AG04449 (cell line): ENCODE data around the gene KRTAP5-3.

ENCODE experiments used
- CTCF ChIA-PET: fragments of 350-600 bp; formaldehyde crosslinking; extraction: SDS; loops from one replicate; lab custom pipeline; 2021; ENCODE audit warnings: antibody characterized with exemption; lab: Yijun Ruan, JAX
- POLR2A ChIA-PET: fragments of 400-600, 350-600 bp; formaldehyde crosslinking; extraction: SDS; loops from one replicate; lab custom pipeline; 2020; ENCODE audit warnings: antibody characterized with exemption, inconsistent platforms; lab: Yijun Ruan, JAX
- DNase-seq: peaks from one replicate; pipeline ENCODE4 v3.0.0-alpha.2; 2010; ENCODE audit warnings: low read depth, low spot score
- H3K4me3 ChIP-seq: 2 replicates; pipeline ENCODE4 v1.5.1; 2011; ENCODE audit warnings: low read depth, mild to moderate bottlenecking, control low read depth, low read length
- TF ChIP-seq, protein P1 (sequence below): IDR thresholded peaks from one replicate; pipeline ENCODE4 v1.5.1; 2011; ENCODE audit warnings: mild to moderate bottlenecking, moderate library complexity, low read length, control low read depth, inconsistent platforms; ENCODE audit not compliant: insufficient read depth; ENCODE audit errors: missing control alignments

Gene KRTAP5-3

DNA sequence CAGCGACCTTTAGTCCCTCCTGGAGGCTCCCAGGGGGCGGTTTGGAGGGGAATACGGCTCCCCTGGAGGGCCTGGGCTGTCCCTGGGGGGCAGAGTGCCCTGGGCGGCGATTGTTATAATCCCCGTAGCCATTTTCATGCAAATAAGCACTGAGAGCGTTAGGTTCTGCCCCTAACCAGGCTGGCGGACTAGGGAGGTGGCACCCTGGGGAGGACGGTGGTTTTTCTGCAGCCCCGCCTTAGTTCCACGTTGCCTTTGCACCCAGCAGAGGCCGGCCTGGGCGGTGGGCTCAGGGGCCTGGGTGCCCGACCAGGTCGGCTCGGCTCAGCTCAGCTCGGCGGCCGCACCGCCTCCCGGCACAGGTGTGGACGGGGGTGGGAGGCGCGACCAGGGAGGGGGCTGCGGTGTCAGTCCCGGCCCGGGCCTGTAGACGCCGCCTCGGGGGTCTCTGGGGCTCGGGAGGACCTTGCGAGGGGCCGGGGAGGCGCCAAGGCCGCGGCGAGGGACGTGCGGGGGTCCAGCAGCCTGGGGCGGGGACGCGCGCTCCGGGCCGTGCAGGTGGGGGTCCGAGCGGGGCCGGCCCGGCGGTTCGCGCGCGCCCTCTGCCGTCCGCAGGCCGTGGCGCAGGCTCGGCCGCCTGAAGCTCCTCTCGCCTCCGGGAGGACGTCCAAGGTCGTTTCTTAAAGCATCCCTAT, 33.9 kb downstream of the KRTAP5-3 start:
- ChIA-PET POLR2A (interaction anchor here (0.6 to 0.9 kb wide), 3 partner anchors 28 to 503 kb away, joined by 3 read pairs; partner anchors contain the start of gene TOLLIP), CTCF (interaction anchor here (0.6 to 7.2 kb wide), 41 partner anchors 9 to 727 kb away, joined by 3 to 266 read pairs (median 4); partner anchors contain the start of genes KRTAP5-3 and KRTAP5-5)
- no peak for DNase-seq
- H3K4me3 ChIP-seq: no peak overlapping the region
- TF ChIP-seq, protein P1, sequence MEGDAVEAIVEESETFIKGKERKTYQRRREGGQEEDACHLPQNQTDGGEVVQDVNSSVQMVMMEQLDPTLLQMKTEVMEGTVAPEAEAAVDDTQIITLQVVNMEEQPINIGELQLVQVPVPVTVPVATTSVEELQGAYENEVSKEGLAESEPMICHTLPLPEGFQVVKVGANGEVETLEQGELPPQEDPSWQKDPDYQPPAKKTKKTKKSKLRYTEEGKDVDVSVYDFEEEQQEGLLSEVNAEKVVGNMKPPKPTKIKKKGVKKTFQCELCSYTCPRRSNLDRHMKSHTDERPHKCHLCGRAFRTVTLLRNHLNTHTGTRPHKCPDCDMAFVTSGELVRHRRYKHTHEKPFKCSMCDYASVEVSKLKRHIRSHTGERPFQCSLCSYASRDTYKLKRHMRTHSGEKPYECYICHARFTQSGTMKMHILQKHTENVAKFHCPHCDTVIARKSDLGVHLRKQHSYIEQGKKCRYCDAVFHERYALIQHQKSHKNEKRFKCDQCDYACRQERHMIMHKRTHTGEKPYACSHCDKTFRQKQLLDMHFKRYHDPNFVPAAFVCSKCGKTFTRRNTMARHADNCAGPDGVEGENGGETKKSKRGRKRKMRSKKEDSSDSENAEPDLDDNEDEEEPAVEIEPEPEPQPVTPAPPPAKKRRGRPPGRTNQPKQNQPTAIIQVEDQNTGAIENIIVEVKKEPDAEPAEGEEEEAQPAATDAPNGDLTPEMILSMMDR: peak; percentile 79

DNA sequence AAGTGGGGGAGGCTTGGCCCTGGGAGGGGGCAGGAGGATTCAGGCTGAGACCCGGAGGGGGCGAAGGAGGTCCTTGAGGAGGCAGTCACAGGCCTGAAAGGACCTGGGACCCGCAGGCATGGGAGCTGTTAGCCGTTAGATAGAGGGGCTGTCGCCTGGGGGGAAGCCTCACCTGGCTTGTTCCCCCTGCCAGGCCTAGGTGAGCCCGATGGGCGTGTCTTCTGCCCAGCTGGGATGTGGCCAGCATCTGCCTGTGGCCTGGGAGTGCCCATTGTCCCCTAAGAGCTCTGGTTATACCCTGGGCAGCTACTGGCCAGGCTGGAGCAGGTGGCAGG, 34.4 kb downstream of the KRTAP5-3 start:
- ChIA-PET POLR2A (interaction anchor here (0.6 to 1.1 kb wide), 5 partner anchors 9 to 503 kb away, joined by 3 read pairs; no protein-coding TSS in a partner anchor), CTCF (interaction anchor here (1.0 to 7.2 kb wide), 18 partner anchors 10 to 531 kb away, joined by 3 to 266 read pairs (median 7); partner anchors contain the start of gene KRTAP5-3)
- no peak overlapping the region for H3K4me3 ChIP-seq
- TF ChIP-seq, protein P1: no peak
- no peak for DNase-seq

DNA sequence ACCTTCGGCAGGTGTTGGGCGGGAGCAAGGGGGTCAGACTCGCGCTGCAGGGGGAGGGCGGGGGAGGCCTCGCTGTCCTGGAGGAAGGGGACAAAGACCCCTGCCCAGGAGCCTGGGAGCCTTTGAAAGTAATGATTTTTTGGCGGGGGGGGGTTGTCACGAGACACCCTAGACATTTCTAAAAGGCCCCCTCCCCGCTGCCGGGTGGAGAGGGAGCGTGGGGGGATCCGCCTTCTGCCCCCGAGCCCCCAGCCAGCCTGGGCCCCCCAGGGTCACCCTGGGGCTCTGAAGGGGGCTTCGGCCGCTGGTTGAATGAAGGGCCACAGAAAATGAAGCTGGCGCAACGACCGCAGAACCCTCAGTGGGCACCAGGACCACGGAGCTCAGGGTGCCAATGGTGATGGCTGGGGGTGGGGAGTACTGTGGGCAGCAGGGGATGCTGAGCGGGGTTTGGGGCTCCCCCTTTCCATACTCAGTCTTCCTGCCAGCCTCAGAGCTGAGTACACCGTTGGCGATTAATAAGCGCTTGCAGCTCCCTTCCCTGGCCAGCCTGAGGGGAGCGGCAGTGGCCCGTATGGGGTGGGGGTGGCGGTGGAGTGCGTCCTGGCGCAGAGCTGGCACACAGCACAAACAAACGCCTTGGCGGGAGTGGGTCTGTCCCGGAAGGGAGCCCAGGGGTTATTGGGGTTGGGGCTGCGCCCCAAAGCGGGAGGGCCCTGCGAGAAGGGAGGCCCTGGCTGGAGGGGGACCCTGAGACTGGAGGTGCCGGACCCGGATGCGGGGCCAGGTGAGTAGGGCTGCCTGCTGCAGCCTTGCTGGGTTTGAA, 35.0 kb downstream of the KRTAP5-3 start:
- TF ChIP-seq, protein P1: no peak
- ChIA-PET POLR2A (interaction anchor here (0.6 to 1.1 kb wide), 3 partner anchors 8 to 263 kb away, joined by 3 read pairs; no protein-coding TSS in a partner anchor), CTCF (interaction anchor here (1.0 to 7.2 kb wide), 13 partner anchors 9 to 532 kb away, joined by 3 to 266 read pairs (median 9); partner anchors contain the start of gene KRTAP5-3)
- no peak overlapping the region for H3K4me3 ChIP-seq
- DNase-seq: no peak

DNA sequence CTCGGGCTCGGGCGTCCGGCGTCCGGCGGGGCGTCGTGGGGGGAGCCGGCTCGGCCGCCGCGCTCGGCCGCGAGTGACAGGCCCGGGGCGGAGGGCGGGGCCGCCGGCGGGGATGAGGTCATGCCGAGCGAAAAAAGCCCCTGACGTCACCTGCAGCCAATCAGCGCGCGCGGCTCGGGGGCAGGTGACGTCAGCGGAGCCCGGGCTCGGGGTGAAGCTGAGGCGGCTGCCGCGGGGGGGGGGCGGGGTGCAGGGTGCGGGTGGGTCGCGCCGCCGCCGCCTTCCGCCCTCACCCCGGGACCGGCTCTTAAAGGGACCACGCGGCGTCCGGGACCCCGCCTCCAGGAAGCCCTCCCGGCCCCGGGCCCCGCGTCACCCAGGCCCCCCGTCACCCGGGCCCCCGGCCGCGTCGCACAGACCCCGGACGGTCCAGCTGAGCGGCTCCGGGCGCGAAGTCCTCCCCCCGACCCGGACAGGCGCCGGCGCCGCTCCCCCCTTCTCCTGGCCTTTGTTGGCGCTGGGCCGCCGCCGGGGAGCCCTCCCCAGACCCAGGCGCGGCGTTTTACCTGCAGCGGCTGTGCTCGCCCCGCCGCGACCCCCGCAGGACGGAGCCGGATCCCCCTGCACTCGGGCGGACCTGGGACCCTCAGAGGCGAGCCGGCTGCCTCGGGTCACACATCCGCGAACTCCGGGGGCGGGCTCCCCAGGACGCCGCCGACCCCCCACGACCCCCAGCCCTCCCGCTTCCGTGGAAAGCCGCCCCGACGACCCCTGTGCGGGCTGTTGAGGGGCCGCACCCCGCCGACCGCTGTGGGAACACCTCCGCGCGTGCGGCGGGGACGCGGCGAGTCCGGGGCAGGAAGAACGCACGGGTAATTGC, 35.8 kb downstream of the KRTAP5-3 start, which contains the start of gene DUSP8:
DUSP8 (minus strand) TSS at position 75 of the 880 bp plus-strand sequence. CDS start 6,445 bp downstream, outside the sequence.
- TF ChIP-seq, protein P1: no peak
- no peak for DNase-seq
- CTCF ChIA-PET: interaction anchor here (1.0 to 7.2 kb wide), 8 partner anchors 8 to 51 kb away, joined by 3 to 266 read pairs (median 14); no protein-coding TSS in a partner anchor
- POLR2A ChIA-PET: interaction anchor here (1.1 kb wide), 1 partner anchor 8 kb away, joined by 3 read pairs; no protein-coding TSS in a partner anchor
- H3K4me3 ChIP-seq: peak within 1 kb of the TSS; percentile 63

DNA sequence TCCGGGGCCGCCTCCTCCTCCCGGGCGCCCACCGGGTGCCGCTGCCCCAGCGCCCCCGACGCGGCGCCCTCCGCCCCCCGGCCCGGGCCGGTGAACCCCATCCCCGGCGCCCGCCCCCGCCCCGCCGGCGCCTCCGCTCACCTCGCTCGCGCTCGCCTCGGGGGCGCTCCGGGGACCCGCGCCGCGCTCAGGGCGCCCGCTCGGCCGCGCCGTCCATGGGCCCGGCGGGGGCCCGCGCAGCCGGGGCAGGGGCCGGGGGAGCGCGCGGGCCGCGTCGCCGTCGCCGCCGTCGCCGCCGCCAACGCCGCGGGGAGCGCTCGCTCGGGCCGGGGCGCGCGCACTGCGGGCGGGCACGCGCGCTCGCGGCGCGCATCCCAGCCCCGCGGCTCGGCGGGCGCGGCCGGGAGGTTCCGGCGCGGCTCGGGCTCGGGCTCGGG, 36.5 kb downstream of the KRTAP5-3 start:
- peak overlapping the region; percentile 63 for H3K4me3 ChIP-seq
- CTCF ChIA-PET: interaction anchor here (1.1 to 3.8 kb wide), 2 partner anchors 14 to 26 kb away, joined by 3 to 19 read pairs; no protein-coding TSS in a partner anchor
- POLR2A ChIA-PET: no interaction called here
- no peak for DNase-seq
- TF ChIP-seq, protein P1: no peak
